CD4-positive, alpha-beta T cell treated with Interleukin-10 for 1 hour (primary cell): ENCODE results near the gene DOCK8.

Experiments
- DNase-seq: peaks from one replicate; pipeline ENCODE4 v3.0.0-alpha.2; 2020

Gene DOCK8

GRCh38 chr9:431701-432100, 217.0 kb downstream of the DOCK8 start:
- no peak for DNase-seq

GRCh38 chr9:436482-436881, 221.8 kb downstream of the DOCK8 start:
- no peak for DNase-seq

GRCh38 chr9:437066-437465, 222.4 kb downstream of the DOCK8 start:
- DNase-seq: no peak

- DNase-seq: no peak
Measured at GRCh38 chr9:437574-438001, 222.9 kb downstream of the DOCK8 start.

- no peak for DNase-seq
Measured at GRCh38 chr9:438066-438465, 223.4 kb downstream of the DOCK8 start.

- no peak for DNase-seq
Measured at GRCh38 chr9:438961-439768, 224.5 kb downstream of the DOCK8 start.

- DNase-seq: no peak
Measured at GRCh38 chr9:441126-441525, 226.5 kb downstream of the DOCK8 start.

GRCh38 chr9:444528-444927, 229.9 kb downstream of the DOCK8 start:
- no peak for DNase-seq

GRCh38 chr9:445033-445432, 230.4 kb downstream of the DOCK8 start:
- no peak for DNase-seq

GRCh38 chr9:446074-446699, 231.5 kb downstream of the DOCK8 start:
- DNase-seq: no peak

- peak; percentile 72 for DNase-seq
Measured at GRCh38 chr9:447230-448025, 232.8 kb downstream of the DOCK8 start.

- DNase-seq: no peak
Measured at GRCh38 chr9:450057-450456, 235.4 kb downstream of the DOCK8 start.

GRCh38 chr9:450561-450960, 235.9 kb downstream of the DOCK8 start:
- DNase-seq: no peak

GRCh38 chr9:453832-454231, 239.2 kb downstream of the DOCK8 start:
- no peak for DNase-seq

GRCh38 chr9:456365-456764, 241.7 kb downstream of the DOCK8 start:
- DNase-seq: no peak

GRCh38 chr9:458590-458989, 243.9 kb downstream of the DOCK8 start:
- DNase-seq: no peak

- DNase-seq: peak; percentile 25
Measured at GRCh38 chr9:459491-460444, 245.1 kb downstream of the DOCK8 start.

- no peak for DNase-seq
Measured at GRCh38 chr9:462121-462520, 247.5 kb downstream of the DOCK8 start.

- no peak for DNase-seq
Measured at GRCh38 chr9:462606-463005, 247.9 kb downstream of the DOCK8 start.

- no peak for DNase-seq
Measured at GRCh38 chr9:463455-464171, 248.9 kb downstream of the DOCK8 start.

- no peak for DNase-seq
Measured at GRCh38 chr9:466747-467146, 252.1 kb downstream of the DOCK8 start.
